H1 (cell line): ENCODE data around the gene AMPD3. TPM values are rescaled to one million over a fixed set of nuclear protein-coding genes. Genes with fewer than 3 reads are reported as not detected.

Experiments used
- CTCF ChIA-PET: fragments of 300-600 bp; sonication (Branson Sonifier 250); formaldehyde crosslinking; loops from one replicate; lab custom pipeline; 2021; ENCODE audit not compliant: partially characterized antibody; lab: Charles Lee
- POLR2A ChIA-PET: fragments of 300-600 bp; sonication (Branson Sonifier 250); formaldehyde crosslinking; loops from one replicate; lab custom pipeline; 2021; ENCODE audit warnings: inconsistent platforms; ENCODE audit not compliant: partially characterized antibody; lab: Charles Lee
- DNase-seq, 2 experiments: peaks; one replicate each; pipeline versions ENCODE4 v3.0.0 to v3.0.0-alpha.2; 2010 to 2022; ENCODE audit warnings: low spot score in 2 of 2, low read depth in 1 of 2, mixed read lengths in 1 of 2
- FAIRE-seq: peaks from 2 replicates; lab custom pipeline; 2011; peaks lifted over from hg19 to GRCh38; lab: Jason Lieb, UNC
- H2AFZ ChIP-seq: 2 replicates; pipeline ENCODE4 v1.8.1; 2012; ENCODE audit warnings: low read length, inconsistent platforms
- H2AK5ac ChIP-seq: 2 replicates; pipeline ENCODE4 v1.6.1; 2013; ENCODE audit warnings: low read depth, low read length
- H2BK120ac ChIP-seq: replicated peaks from 2 replicates; pipeline ENCODE3; 2013; ENCODE audit warnings: low read depth, low read length, inconsistent platforms
- H2BK12ac ChIP-seq: 2 replicates; pipeline ENCODE4 v1.6.1; 2013; ENCODE audit warnings: low read depth, low read length
- H2BK15ac ChIP-seq: 2 replicates; pipeline ENCODE4 v1.6.1; 2013; ENCODE audit warnings: low read length
- H2BK20ac ChIP-seq: 2 replicates; pipeline ENCODE4 v1.6.1; 2013; ENCODE audit warnings: low read length
- H2BK5ac ChIP-seq: 2 replicates; pipeline ENCODE4 v1.6.1; 2013; ENCODE audit warnings: low read depth, low read length
- H3K14ac ChIP-seq: 2 replicates; pipeline ENCODE4 v1.6.1; 2013; ENCODE audit warnings: inconsistent platforms; ENCODE audit not compliant: insufficient read length
- H3K18ac ChIP-seq: 2 replicates; pipeline ENCODE4 v1.6.1; 2013; ENCODE audit warnings: low read length; ENCODE audit errors: extremely low read depth
- H3K23ac ChIP-seq: 2 replicates; pipeline ENCODE4 v1.6.1; 2013; ENCODE audit warnings: inconsistent platforms; ENCODE audit not compliant: insufficient read length
- H3K23me2 ChIP-seq: 2 replicates; pipeline ENCODE4 v1.6.1; 2013; ENCODE audit warnings: low read depth, low read length
- H3K27ac ChIP-seq: 2 replicates; pipeline ENCODE4 v1.6.1; 2011; ENCODE audit warnings: low read depth, low read length, inconsistent platforms
- H3K27me3 ChIP-seq, 4 experiments: replicated peaks in 1 of 4; 1 replicate in 1 of 4; 2 replicates in 3 of 4; pipeline versions ENCODE4 v1.6.1 to v1.8.1; 2011 to 2013; ENCODE audit warnings: low read length in 3 of 4, mild to moderate bottlenecking in 3 of 4, inconsistent platforms in 2 of 4, mixed read lengths in 2 of 4, moderate library complexity in 1 of 4; ENCODE audit not compliant: control insufficient read depth in 3 of 4, insufficient read depth in 3 of 4; ENCODE audit errors: extremely low read depth in 1 of 4
- H3K36me3 ChIP-seq, 4 experiments: 2 replicates each; pipeline versions ENCODE4 v1.6.1 to v1.8.1; 2011 to 2013; ENCODE audit warnings: mild to moderate bottlenecking in 4 of 4, low read length in 3 of 4, moderate library complexity in 2 of 4, control low read depth in 1 of 4, inconsistent platforms in 1 of 4; ENCODE audit not compliant: insufficient read depth in 4 of 4, control insufficient read depth in 2 of 4
- H3K4ac ChIP-seq: replicated peaks from 2 replicates; pipeline ENCODE3; 2013; ENCODE audit warnings: low read length, low read depth, mixed read lengths, inconsistent platforms; ENCODE audit not compliant: insufficient read length
- H3K4me1 ChIP-seq, 4 experiments: replicated peaks in 1 of 4; 1 replicate in 1 of 4; 2 replicates in 3 of 4; pipeline versions ENCODE4 v1.6.1 to v1.8.1; 2011 to 2013; ENCODE audit warnings: low read length in 3 of 4, inconsistent platforms in 2 of 4, mixed read lengths in 1 of 4; ENCODE audit not compliant: insufficient read depth in 4 of 4, control insufficient read depth in 3 of 4
- H3K4me2 ChIP-seq, 2 experiments: 2 replicates each; pipeline versions ENCODE4 v1.6.1 to v1.8.1; 2011 to 2013; ENCODE audit warnings: low read depth in 2 of 2, low read length in 2 of 2, control low read depth in 1 of 2, inconsistent platforms in 1 of 2, mild to moderate bottlenecking in 1 of 2; ENCODE audit not compliant: insufficient read depth in 1 of 2
- H3K4me3 ChIP-seq, 4 experiments: fragments of 200-600, 300-600 bp in 1 of 4; sonication (generic), shearing (Covaris generic), sonication (Bioruptor Twin) in 1 of 4; 2 replicates each; pipeline versions ENCODE4 v1.5.1 to v1.8.1; 2011 to 2016; ENCODE audit warnings: low read length in 4 of 4, low read depth in 3 of 4, control low read depth in 2 of 4, inconsistent platforms in 2 of 4, mild to moderate bottlenecking in 2 of 4, mixed read lengths in 1 of 4, moderate library complexity in 1 of 4; ENCODE audit not compliant: insufficient read depth in 2 of 4; ENCODE audit errors: extremely low read depth in 1 of 4
- H3K56ac ChIP-seq: replicated peaks from 2 replicates; pipeline ENCODE3; 2013; ENCODE audit warnings: low read depth, mild to moderate bottlenecking, mixed read lengths, low read length, inconsistent platforms; ENCODE audit not compliant: insufficient read length
- H3K79me1 ChIP-seq: 2 replicates; pipeline ENCODE4 v1.6.1; 2013; ENCODE audit warnings: low read depth, low read length, control low read depth
- H3K79me2 ChIP-seq, 2 experiments: 2 replicates each; pipeline versions ENCODE4 v1.6.1 to v1.8.1; 2012 to 2013; ENCODE audit warnings: low read length in 2 of 2, mild to moderate bottlenecking in 2 of 2, inconsistent platforms in 1 of 2; ENCODE audit not compliant: insufficient read depth in 2 of 2, control insufficient read depth in 1 of 2
- H3K9ac ChIP-seq, 4 experiments: replicated peaks in 1 of 4; 1 replicate in 1 of 4; 2 replicates in 3 of 4; pipeline versions ENCODE4 v1.6.1 to v1.8.1; 2011 to 2013; ENCODE audit warnings: low read depth in 3 of 4, low read length in 3 of 4, control low read depth in 2 of 4, mild to moderate bottlenecking in 2 of 4, moderate library complexity in 2 of 4, inconsistent platforms in 1 of 4; ENCODE audit errors: extremely low read depth in 1 of 4
- H3K9me3 ChIP-seq, 2 experiments: 2 replicates each; pipeline versions ENCODE4 v1.6.1 to v1.8.1; 2012 to 2013; ENCODE audit warnings: mild to moderate bottlenecking in 2 of 2, moderate library complexity in 2 of 2, control low read depth in 1 of 2, inconsistent platforms in 1 of 2, low read depth in 1 of 2, low read length in 1 of 2, mixed read lengths in 1 of 2; ENCODE audit not compliant: insufficient read depth in 2 of 2
- H4K20me1 ChIP-seq, 2 experiments: replicated peaks in 1 of 2; 2 replicates each; pipeline versions ENCODE3 to v1.8.1; 2011 to 2013; ENCODE audit warnings: inconsistent platforms in 2 of 2, low read length in 2 of 2, mild to moderate bottlenecking in 1 of 2; ENCODE audit not compliant: insufficient read depth in 2 of 2, control insufficient read depth in 1 of 2
- H4K5ac ChIP-seq: 2 replicates; pipeline ENCODE4 v1.6.1; 2013; ENCODE audit warnings: low read length, low read depth, mixed read lengths, inconsistent platforms; ENCODE audit not compliant: insufficient read length
- H4K8ac ChIP-seq: 2 replicates; pipeline ENCODE4 v1.8.0; 2013; ENCODE audit warnings: mild to moderate bottlenecking, moderate library complexity, low read length, inconsistent platforms; ENCODE audit not compliant: insufficient read depth; ENCODE audit errors: extremely low read depth
- H4K91ac ChIP-seq: replicated peaks from 2 replicates; pipeline ENCODE3; 2013; ENCODE audit warnings: low read length, mixed read lengths, inconsistent platforms; ENCODE audit not compliant: insufficient read length
- BRCA1 ChIP-seq: IDR thresholded peaks from 2 replicates; pipeline ENCODE4 v1.6.1; 2012; ENCODE audit warnings: low read depth, low read length, improper control_type of control experiment
- WGBS, 2 experiments: shearing (Covaris generic) in 1 of 2; methylation state at CpG; one replicate each; pipeline versions ENCODE4 v1.1.6 to v1.1.7; 2013 to 2015; ENCODE audit warnings: low lambda C conversion rate in 2 of 2, mixed read lengths in 2 of 2, inconsistent platforms in 1 of 2, low coverage in 1 of 2, missing lambda C conversion rate in 1 of 2; ENCODE audit not compliant: insufficient replicate concordance in 2 of 2, insufficient coverage in 1 of 2, insufficient read length in 1 of 2; ENCODE audit errors: extremely low coverage in 1 of 2, missing lambda C conversion rate in 1 of 2; 5-methylcytosine and 5-hydroxymethylcytosine counted together
- polyA plus RNA-seq, 7 experiments: library from polyadenylated mRNA; depleted of rRNA in 3 of 7; stranded (reverse) in 5 of 7; unstranded in 2 of 7; fragments of >200 nt in 5 of 7; fragments of 200-250 nt in 2 of 7; gene quantifications; 1 replicate in 5 of 7; 2 replicates in 1 of 7; 4 replicates in 1 of 7; pipeline versions ENCODE4 v1.2.1 to v1.2.3, GENCODE V29; 2011 to 2013; ENCODE audit warnings: missing spikeins in 2 of 7, mixed read lengths in 2 of 7
- total RNA-seq: library from RNA; stranded (reverse); fragmentation: NEBNext Ultra II Directional; extraction: Animal tissue kit (Norgen Biotek cat#: 25700); gene quantifications from 2 replicates; pipeline ENCODE4 v1.2.1, GENCODE V29; 2021

The AMPD3 gene
- total and polyA plus RNA-seq, 2 of the 8 experiments (the other 6 are each of a cell fraction or from before 2014, with no cell fraction given), result 4.0 to 6.3 TPM

DNA sequence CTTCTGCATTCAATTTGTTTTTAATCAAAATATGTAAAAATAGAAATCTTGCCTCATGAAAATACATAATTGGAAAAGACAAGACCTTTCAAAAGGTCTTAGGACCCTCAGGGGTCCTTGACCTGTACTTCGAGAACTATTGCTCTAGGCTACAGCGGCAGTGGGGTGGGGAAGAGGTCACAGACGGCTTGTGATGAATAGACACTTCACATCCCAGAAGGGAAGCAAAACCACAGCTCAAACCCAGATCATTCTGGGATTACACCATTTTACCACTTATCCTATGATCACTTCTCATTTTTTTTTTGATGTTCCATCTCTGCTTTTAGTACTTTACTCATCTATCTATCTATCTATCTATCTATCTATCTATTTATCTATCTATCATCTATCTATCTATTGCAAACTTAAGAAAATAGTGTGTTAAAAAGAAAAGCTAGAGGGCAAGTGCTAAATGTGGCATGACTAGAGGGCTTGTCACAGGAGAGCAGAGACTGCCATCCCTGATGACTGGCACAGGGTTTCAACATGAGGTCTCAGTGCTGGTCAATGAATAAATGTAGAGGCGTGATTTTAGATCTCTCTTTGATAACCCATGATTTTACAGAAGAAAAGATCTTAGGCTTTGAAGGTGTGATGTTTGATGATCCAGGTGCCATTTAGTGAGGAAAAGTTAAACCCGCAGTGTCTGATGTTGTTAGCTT, 48.9 kb downstream of the AMPD3 start:
- Histone ChIP-seq H3K9me3 (no peaks in the 10 kb centered on the region), H2BK20ac (no peak overlapping the region), H4K8ac (no peak overlapping the region), H3K27ac (no peak overlapping the region), H4K20me1 (peaks cover 0 to 9% of the 10 kb centered on the region in 2 experiments), H3K23me2 (no peaks in the 10 kb centered on the region), H3K4me1 (0 out of 7 replicates have a peak, but pooled peaks cover 0 to 3% (median 0%) of the 10 kb centered on the region in 4 experiments), H4K91ac (no peak overlapping the region), H2AK5ac (no peak overlapping the region), H3K79me1 (no peaks in the 10 kb centered on the region), H3K4me3 (no peak overlapping the region), H4K5ac (no peak overlapping the region), H2AFZ (no peak overlapping the region), H3K14ac (no peak overlapping the region), H3K56ac (no peak overlapping the region), H2BK5ac (no peak overlapping the region), H2BK12ac (no peak overlapping the region), H3K23ac (no peak overlapping the region), H2BK120ac (no peak overlapping the region), H2BK15ac (no peak overlapping the region), H3K18ac (no peak overlapping the region), H3K79me2 (no peaks in the 10 kb centered on the region), H3K4ac (no peak overlapping the region), H3K36me3 (no peaks in the 10 kb centered on the region; a peak in 1 of 8 replicates), H3K27me3 (no peaks in the 10 kb centered on the region; a peak in 1 of 7 replicates), H3K9ac (no peak overlapping the region), H3K4me2 (no peak overlapping the region)
- FAIRE-seq, result no peak
- no peak for TF ChIP-seq BRCA1
- WGBS, 2 experiments, result 84% methylated on average over 5 of the region's 5 CpGs; no CpG with 5 or more reads in 1 of the 2 experiments
- POLR2A ChIA-PET, result interaction anchor here (0.6 kb wide), 1 partner anchor 191 kb away, joined by 3 read pairs; no protein-coding TSS in a partner anchor
- DNase-seq, result no peak
- CTCF ChIA-PET, result interaction anchor here (0.6 to 1.8 kb wide), 8 partner anchors 10 to 744 kb away, joined by 3 to 5 read pairs (median 3); partner anchors contain the start of gene RNF141
